ENCODE results near the gene AAMP.

- TF ChIP-seq CTCF (IDR thresholded peaks at IDR 0.05) (no peak), EP300 (IDR thresholded peaks at IDR 0.05) (no peak)
These were observed 10.4 kb upstream of the AAMP start for GRCh38 chr2:218280260-218280870.

Measured in gastroesophageal sphincter (tissue), 3 donors.